CD4-positive, alpha-beta T cell treated with Interleukin-10 for 1 hour (primary cell): Measurements from ENCODE around the gene PXYLP1.
"Not testable (repeated sequence)": the region's sequence is repeated elsewhere in the genome, so short reads cannot be mapped to it uniquely, and the experiment has no call there.

Experiments used
- DNase-seq: peaks from one replicate; pipeline ENCODE4 v3.0.0-alpha.2; 2020

The PXYLP1 gene

DNA sequence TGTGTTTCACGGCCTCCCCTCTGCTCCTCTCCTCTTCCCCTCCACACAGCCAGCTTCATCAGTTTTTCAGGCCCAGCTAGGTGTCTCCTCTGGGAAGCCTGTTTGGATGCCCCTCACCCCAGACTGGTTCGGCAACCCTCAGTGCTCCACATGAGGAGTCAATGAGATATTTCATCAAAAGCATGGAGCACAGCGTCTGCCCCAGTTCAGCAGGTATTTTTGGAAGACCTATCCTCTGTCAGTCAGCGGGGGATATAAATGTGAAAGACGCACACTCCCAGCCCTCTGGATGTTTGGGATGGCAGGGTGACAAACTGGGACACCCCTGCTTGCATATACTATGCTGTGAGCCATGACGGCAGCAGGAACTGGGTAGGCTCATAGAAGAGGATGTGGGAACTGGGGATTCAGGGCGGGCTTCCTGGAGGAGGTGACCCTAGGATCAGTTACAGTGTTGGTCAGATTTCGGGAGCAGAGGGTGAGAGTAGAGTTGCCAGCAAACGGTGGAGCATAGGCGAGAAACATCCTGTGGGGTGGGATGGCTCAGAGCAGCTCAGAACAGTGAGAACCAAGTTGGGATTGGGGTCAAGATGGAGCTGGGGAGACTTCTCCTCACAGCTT lies 42.9 kb downstream of the PXYLP1 start:
- no peak for DNase-seq

- DNase-seq = peak; percentile 16
Measured at GRCh38 chr3:141275032-141275422, 43.4 kb downstream of the PXYLP1 start.

GRCh38 chr3:141275511-141275910 lies 43.9 kb downstream of the PXYLP1 start:
- no peak for DNase-seq

DNA sequence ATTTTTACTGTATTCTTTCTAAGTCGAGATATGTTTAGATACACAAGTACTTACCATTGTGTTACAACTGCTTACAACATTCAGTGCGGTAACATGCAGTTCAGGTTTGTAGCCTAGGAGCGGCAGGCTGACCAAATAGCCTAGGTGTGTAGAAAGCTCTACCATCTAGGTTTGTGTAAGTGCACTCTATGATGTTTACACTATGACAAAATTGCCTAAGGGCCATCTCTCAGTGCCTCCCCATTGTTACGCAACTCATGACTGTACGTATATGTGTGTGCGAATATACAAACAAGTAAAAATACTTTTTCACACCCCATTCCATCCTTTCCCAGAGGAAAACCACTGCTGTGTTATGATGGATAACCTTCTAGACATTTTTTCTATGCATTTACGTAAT lies 44.3 kb downstream of the PXYLP1 start:
- DNase-seq = no peak

DNA sequence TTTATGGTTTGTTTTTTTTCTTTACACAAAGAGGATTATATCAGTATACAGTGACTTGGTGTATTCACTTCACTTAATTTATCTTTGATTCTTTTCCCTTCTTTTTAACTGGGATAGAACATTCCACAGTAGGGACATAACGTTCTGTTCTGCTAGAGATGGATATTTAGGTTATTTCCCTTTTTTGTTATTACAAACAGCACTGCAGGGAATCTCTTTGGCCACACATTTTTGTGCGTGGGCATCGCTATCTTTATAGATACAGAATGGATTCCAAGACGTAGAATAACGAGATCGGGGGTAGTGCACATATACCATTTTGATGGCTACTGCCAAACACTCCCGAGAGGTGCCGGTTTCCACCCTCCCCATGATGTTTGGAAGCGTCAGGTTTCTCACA lies 44.8 kb downstream of the PXYLP1 start:
- no peak for DNase-seq

DNA sequence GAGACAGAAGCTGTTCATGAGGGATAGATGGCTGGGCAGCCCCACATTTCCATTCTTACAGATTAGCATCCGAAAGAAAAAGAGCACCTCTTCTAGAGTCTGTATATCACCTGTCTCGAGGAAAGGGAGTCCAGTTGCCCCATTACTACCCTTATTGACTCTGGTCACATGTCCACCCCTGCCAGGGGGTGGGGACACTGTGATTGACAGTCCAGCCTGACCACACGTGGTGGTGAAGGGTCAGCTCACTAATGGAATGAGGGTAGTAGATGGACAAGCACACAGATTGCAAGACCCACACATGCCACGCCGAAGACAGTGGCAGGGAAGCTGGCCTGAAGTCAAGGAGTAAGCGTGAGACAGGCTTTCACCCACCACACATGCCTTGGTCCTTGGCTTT lies 45.8 kb downstream of the PXYLP1 start:
- DNase-seq = no peak

DNA sequence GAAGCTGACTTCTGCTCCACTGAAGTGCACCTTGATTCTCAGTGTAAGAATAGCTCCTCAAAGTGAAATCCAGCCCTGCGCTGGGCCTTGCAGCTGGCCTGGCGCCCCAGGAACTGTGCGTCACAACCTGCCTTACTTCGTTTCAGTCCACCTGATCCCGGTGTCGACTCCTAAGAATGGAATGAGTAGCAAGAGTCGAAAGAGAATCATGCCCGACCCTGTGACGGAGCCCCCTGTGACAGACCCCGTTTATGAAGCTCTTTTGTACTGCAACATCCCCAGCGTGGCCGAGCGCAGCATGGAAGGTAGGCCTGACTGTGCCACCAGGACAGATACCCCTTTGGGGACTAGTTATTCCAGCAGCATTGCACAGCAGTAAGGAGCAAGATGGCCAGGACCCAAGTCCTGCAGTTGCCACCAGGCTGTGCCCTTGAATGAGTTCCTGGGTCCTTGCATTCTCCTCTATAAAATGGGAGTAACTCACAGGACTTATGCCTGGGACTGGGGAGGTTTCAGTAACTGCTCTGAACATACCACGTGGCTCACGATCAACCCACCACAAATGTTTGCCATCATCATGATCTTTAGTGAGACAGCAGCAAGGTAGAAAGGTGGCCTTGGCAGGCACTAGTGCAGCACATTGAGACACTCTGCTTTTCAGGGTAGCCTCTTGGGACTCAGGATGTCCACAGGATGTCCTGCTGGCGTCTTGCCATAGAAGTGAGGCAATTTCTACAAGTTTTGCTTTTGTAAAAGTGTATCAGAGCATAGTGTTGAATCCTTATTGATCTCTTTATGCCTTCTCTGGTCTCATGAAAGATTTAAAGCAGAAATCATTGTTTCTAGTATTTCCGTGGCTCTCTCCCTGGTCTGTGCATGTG lies 46.8 kb downstream of the PXYLP1 start:
- DNase-seq = no peak

DNA sequence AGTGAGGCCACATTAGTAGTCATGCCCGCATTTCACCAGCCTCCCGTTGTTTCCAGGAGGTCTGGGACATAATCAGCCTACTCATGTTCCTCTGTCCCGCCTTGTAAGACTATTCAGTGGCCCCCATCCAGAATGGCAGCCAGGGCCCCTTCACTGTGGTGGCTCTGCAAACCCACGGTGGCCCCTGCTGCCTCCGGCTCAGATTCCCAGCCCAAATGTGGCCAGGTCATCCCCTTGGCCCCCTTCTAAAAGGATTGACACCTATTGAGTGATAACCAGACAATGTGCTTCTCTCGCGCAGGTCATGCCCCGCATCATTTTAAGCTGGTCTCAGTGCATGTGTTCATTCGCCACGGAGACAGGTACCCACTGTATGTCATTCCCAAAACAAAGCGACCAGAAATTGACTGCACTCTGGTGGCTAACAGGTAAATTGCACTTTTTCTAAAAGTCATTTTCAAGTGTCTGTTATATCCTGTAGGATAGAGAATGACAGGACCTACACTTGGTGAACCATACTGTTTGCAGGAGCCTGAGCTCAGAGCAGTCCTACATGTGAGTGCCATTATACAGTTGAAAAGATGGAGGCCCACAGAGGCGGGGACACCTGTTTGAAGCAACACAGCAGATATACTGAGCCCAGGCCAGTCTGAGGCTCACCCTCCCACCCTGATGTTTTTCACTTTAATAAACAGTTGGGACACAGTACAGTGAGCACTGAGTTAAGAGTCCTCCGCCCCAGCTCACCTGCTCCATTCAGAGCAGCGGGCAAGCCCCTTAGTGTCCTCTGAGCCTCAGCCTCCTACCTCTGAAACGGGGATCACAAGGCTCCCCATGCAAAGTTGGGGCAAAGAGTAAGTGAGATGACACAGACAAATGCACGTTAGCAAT lies 47.7 kb downstream of the PXYLP1 start:
- peak; percentile 62 for DNase-seq

- DNase-seq = no peak
Measured at GRCh38 chr3:141280086-141280485, 48.5 kb downstream of the PXYLP1 start.

GRCh38 chr3:141280690-141281089 lies 49.1 kb downstream of the PXYLP1 start:
- no peak for DNase-seq

GRCh38 chr3:141285570-141285969 lies 53.9 kb downstream of the PXYLP1 start:
- DNase-seq = no peak

DNA sequence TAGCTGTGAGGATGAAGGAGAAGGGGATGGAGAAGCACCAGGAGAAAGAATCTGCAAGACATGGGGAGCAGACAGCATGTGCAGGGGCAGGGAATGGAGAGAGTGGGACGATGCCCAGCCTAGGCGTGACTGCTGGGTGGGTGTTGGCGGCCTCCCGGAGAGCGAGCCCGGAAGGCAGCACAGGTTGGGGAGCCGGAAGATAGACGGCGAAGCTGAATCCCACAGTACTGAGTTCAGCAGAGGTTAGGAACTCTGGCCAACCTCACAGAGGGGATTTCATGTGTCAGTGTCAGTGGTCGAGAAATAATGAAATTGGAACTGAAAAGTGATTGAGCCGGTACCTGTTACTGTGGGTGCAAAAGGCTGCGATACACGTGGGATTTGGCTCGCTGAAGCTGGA lies 55.2 kb downstream of the PXYLP1 start:
- DNase-seq = no peak

GRCh38 chr3:141287326-141287725 lies 55.7 kb downstream of the PXYLP1 start:
- DNase-seq = no peak

GRCh38 chr3:141288336-141288990 lies 56.8 kb downstream of the PXYLP1 start:
- no peak for DNase-seq

DNA sequence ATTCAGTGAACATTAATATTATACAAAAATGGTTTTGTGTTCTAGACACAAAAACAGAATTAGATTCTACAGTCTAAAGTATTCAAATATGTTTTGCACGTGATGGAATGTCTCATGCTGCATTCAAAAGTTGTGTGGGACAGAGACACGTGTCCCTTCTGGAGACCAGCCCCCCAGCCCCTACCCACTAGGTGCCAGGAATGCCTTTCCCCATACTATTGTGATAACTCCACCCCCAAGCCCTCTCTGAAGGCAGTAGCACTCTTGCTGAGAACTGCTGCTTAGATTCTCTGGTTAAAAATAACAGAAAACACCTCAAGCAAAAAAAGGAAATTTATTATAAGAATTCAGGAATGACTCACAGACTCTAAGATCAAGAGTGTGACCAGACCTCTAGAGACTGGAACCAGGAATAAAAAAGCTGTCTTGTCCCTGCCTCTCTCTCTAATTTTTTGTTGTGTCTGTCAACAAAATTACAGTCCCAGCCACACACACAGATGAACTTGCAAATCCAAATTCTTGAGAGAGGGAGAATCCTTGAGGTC lies 57.7 kb downstream of the PXYLP1 start:
- no peak for DNase-seq

DNA sequence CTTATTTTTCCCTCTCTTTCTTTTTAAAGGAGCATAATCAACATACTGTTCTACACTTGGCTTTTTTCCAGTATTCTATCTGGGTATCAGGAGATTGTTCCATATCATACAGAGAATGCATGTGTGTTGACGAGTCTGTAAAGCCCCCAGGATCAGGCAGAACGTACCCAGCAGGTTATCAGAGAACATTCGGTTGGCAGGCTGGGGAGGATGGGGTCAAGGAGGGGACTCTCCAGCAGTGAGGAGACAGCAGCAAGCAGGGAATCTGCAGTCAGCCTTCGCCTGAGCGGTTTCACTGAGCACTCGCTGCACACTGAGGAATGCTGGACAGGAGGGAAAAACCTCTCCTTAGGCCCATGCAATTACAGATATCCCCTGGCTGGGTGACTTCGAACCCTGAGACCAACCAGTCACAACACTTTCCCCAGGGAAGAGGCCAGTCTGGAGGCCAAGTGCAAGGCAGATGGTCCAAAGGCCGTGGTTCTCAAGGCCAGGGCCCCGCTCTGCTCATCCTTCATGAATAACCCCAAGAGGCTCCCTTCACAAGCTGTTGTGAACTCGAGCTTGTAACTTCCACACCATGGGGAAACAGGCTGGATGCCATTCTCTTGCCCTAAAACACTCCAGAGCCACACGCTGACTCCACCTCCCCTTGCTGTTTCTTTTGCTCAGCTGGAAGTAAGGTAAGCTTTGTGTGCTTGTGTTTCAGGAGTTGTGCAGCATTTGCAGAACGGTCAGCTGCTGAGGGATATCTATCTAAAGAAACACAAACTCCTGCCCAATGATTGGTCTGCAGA lies 60.1 kb downstream of the PXYLP1 start:
- DNase-seq = no peak

GRCh38 chr3:141292356-141293058 lies 60.9 kb downstream of the PXYLP1 start:
- no peak for DNase-seq

GRCh38 chr3:141294301-141294700 lies 62.7 kb downstream of the PXYLP1 start:
- DNase-seq = peak; percentile 19

DNA sequence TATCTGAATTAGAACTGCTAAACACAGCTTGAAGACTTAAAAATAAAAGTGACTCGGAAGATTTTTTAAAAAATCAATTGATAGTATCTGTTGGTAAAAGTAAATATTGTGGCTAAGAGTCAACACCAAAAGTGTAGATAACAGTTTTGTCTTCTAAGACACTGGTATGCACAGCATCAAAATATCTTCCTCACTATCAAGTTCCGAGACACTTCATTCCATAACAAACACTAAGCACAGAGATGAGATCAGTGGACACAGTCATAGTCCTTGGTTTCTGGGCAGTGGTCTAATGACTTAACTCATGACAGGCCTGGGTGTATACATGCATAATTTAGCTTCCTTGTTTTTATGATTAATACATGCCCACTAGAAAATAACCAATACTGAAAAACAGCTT lies 63.2 kb downstream of the PXYLP1 start:
- no peak for DNase-seq

DNA sequence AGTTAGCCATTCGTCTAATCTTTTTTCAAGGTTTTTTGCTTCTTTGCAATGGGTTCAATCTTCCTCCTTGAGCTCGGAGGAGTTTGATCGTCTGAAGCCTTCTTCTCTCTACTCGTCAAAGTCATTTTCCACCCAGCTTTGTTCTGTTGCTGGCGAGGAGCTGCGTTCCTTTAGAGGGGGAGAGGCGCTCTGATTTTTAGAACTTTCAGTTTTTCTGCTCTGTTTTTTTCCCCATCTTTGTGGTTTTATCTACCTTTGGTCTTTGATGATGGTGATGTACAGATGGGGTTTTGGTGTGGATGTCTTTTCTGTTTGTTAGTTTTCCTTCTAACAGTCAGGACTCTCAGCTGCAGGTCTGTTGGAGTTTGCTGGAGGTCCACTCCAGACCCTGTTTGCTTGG lies 68.8 kb downstream of the PXYLP1 start:
- DNase-seq = not testable (repeated sequence)
